Measurements from ENCODE around the gene KIRREL3. TPM values are rescaled to one million over a fixed set of nuclear protein-coding genes. Genes with fewer than 3 reads are reported as not detected.

KIRREL3 gene
- total and polyA plus RNA-seq, 2 donors (not counting 3 experiments of a cell fraction or from before 2014, with no cell fraction given): not detected

DNA sequence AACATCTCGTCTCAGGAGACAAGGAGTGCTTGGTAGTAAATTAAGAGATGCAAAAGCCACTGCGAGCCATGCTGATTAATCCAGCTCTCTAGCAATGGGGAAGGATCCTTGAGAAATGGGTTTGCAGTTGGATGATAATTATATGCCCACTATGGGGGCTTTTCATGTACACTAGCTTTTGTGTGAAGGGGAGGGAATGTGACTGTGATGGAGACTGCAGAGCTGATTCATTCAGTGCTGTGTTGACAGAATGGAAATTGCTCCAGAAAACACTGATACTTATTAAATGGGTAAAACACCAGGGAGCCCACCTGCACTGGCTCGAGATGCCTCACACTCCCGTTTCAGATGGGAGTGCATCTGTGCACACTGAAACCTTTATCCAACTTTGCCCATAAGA, 37.0 kb upstream of the KIRREL3 start:
- Histone ChIP-seq H3K79me2 (ENCODE audit: control insufficient read depth, insufficient read depth, low read length) (no peaks in the 10 kb centered on the region), H3K4me1 (ENCODE audit: control insufficient read depth, extremely low read depth, insufficient read depth, low read length) (no peaks in the 10 kb centered on the region), H3K9me3 (replicated peaks; ENCODE audit: control insufficient read depth, insufficient read depth, low read length) (no peaks in the 10 kb centered on the region), H2AFZ (ENCODE audit: low read depth, low read length) (no peak overlapping the region), H3K27ac (ENCODE audit: insufficient read depth, low read depth, low read length) (no peak overlapping the region), H3K9me1 (replicated peaks; ENCODE audit: control insufficient read depth, extremely low read depth, insufficient read depth, low read length) (no peaks in the 10 kb centered on the region), H3K36me3 (ENCODE audit: control insufficient read depth in 2 of 2, extremely low read depth in 1 of 2, insufficient read depth in 2 of 2, low read length in 2 of 2) (no peaks in the 10 kb centered on the region), H3K9ac (replicated peaks; ENCODE audit: extremely low read depth, insufficient read depth, low read length) (no peak overlapping the region), H3K4me2 (ENCODE audit: insufficient read depth, low read length) (no peak overlapping the region), H3K27me3 (ENCODE audit: control insufficient read depth in 2 of 2, insufficient read depth in 2 of 2, low read length in 2 of 2) (no peaks in the 10 kb centered on the region), H4K20me1 (replicated peaks; ENCODE audit: control insufficient read depth, extremely low read depth, insufficient read depth, low read length) (no peaks in the 10 kb centered on the region), H3K4me3 (replicated peaks in 1 of 3; ENCODE audit: insufficient read depth in 1 of 3, low read depth in 1 of 3, low read length in 3 of 3) (no peak overlapping the region)
- ChIA-PET CTCF (no interaction called here), POLR2A (no interaction called here)
- dilution Hi-C loops (cut with MboI; ENCODE audit: extremely low pct_ligation_motif_present, low sequenced_read_pairs): no loop called here
- no TSS peak for BruUV-seq (replicated peaks)
- no peak for DNase-seq (ENCODE audit: low read depth, low spot score)
- no peak for FAIRE-seq
- intact Hi-C loops (cut with micrococcal nuclease): no loop called here
- TF ChIP-seq GATA2 (IDR thresholded peaks at IDR 0.05; ENCODE audit: insufficient read depth, insufficient read length, low read depth, low read length): no peak
- no peak for TF ChIP-seq FOS (IDR thresholded peaks at IDR 0.05; ENCODE audit: borderline replicate concordance, insufficient read depth, low read length)
- TF ChIP-seq EZH2 (IDR thresholded peaks at IDR 0.05; ENCODE audit: borderline replicate concordance, low read depth, low read length, severe bottlenecking): no peak
- no peak for TF ChIP-seq POLR2A (IDR thresholded peaks at IDR 0.05; ENCODE audit: low read depth, low read length)
- no peak for TF ChIP-seq MYC (IDR thresholded peaks at IDR 0.05; ENCODE audit: low read depth, low read length)

DNA sequence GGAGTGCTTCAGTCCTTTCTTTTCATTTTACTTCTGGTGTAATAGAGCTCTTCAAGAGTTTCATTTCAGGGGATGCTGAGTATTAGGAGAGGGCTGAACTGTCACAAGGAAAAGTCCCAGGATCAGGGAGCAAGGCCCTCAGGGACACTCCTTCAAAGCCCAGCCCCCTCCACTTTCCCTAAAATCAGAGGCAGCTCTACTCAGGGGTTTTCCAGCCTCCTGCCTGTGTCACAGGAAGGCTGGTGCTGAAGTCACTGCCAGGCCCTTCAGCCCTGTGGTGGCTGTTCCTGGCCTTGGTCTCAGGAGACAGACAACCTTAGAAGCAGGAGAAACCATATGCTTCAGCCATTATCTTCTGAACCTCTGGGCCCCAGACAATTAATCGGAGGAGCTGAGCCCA, 36.4 kb upstream of the KIRREL3 start:
- no TSS peak for BruUV-seq (replicated peaks)
- dilution Hi-C loops (cut with MboI; ENCODE audit: extremely low pct_ligation_motif_present, low sequenced_read_pairs): no loop called here
- Histone ChIP-seq H2AFZ (ENCODE audit: low read depth, low read length) (no peak overlapping the region), H3K4me2 (ENCODE audit: insufficient read depth, low read length) (no peak overlapping the region), H3K9me1 (replicated peaks; ENCODE audit: control insufficient read depth, extremely low read depth, insufficient read depth, low read length) (no peaks in the 10 kb centered on the region), H3K27ac (ENCODE audit: insufficient read depth, low read depth, low read length) (no peak overlapping the region), H4K20me1 (replicated peaks; ENCODE audit: control insufficient read depth, extremely low read depth, insufficient read depth, low read length) (no peaks in the 10 kb centered on the region), H3K36me3 (ENCODE audit: control insufficient read depth in 2 of 2, extremely low read depth in 1 of 2, insufficient read depth in 2 of 2, low read length in 2 of 2) (no peaks in the 10 kb centered on the region), H3K27me3 (ENCODE audit: control insufficient read depth in 2 of 2, insufficient read depth in 2 of 2, low read length in 2 of 2) (no peaks in the 10 kb centered on the region), H3K9ac (replicated peaks; ENCODE audit: extremely low read depth, insufficient read depth, low read length) (no peak overlapping the region), H3K79me2 (ENCODE audit: control insufficient read depth, insufficient read depth, low read length) (no peaks in the 10 kb centered on the region), H3K4me3 (replicated peaks in 1 of 3; ENCODE audit: insufficient read depth in 1 of 3, low read depth in 1 of 3, low read length in 3 of 3) (no peak overlapping the region), H3K4me1 (ENCODE audit: control insufficient read depth, extremely low read depth, insufficient read depth, low read length) (no peaks in the 10 kb centered on the region), H3K9me3 (replicated peaks; ENCODE audit: control insufficient read depth, insufficient read depth, low read length) (no peaks in the 10 kb centered on the region)
- intact Hi-C loops (cut with micrococcal nuclease): no loop called here
- TF ChIP-seq, protein P1, sequence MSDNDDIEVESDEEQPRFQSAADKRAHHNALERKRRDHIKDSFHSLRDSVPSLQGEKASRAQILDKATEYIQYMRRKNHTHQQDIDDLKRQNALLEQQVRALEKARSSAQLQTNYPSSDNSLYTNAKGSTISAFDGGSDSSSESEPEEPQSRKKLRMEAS (IDR thresholded peaks at IDR 0.05; ENCODE audit: insufficient read depth, insufficient read length): no peak
- no peak for TF ChIP-seq JUN (IDR thresholded peaks at IDR 0.05; ENCODE audit: borderline replicate concordance, insufficient read depth, insufficient read length, low read depth)
- TF ChIP-seq FOS (IDR thresholded peaks at IDR 0.05; ENCODE audit: borderline replicate concordance, insufficient read depth, low read length): no peak
- TF ChIP-seq POLR2AphosphoS5 (IDR thresholded peaks at IDR 0.05; ENCODE audit: insufficient read depth, low read depth, low read length): no peak
- TF ChIP-seq MYC (IDR thresholded peaks at IDR 0.05; ENCODE audit: low read depth, low read length): no peak
- TF ChIP-seq, protein P2, sequence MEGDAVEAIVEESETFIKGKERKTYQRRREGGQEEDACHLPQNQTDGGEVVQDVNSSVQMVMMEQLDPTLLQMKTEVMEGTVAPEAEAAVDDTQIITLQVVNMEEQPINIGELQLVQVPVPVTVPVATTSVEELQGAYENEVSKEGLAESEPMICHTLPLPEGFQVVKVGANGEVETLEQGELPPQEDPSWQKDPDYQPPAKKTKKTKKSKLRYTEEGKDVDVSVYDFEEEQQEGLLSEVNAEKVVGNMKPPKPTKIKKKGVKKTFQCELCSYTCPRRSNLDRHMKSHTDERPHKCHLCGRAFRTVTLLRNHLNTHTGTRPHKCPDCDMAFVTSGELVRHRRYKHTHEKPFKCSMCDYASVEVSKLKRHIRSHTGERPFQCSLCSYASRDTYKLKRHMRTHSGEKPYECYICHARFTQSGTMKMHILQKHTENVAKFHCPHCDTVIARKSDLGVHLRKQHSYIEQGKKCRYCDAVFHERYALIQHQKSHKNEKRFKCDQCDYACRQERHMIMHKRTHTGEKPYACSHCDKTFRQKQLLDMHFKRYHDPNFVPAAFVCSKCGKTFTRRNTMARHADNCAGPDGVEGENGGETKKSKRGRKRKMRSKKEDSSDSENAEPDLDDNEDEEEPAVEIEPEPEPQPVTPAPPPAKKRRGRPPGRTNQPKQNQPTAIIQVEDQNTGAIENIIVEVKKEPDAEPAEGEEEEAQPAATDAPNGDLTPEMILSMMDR (IDR thresholded peaks at IDR 0.05; ENCODE audit: extremely low read depth in 1 of 2, insufficient read depth in 1 of 2, low read depth in 1 of 2, low read length in 2 of 2): no peak
- TF ChIP-seq EZH2 (IDR thresholded peaks at IDR 0.05; ENCODE audit: borderline replicate concordance, low read depth, low read length, severe bottlenecking): no peak
- TF ChIP-seq GATA2 (IDR thresholded peaks at IDR 0.05; ENCODE audit: insufficient read depth, insufficient read length, low read depth, low read length): no peak
- no peak for TF ChIP-seq POLR2A (IDR thresholded peaks at IDR 0.05; ENCODE audit: low read depth, low read length)
- no peak for FAIRE-seq
- CTCF ChIA-PET: no interaction called here
- DNase-seq (ENCODE audit: low read depth, low spot score): no peak
- POLR2A ChIA-PET: no interaction called here

All from endothelial cell of umbilical vein (primary cell).